HL-60 (cell line): ENCODE data around the gene SNX7.

Experiments used
- GABPA ChIP-seq: IDR thresholded peaks from 2 replicates; pipeline ENCODE4 v1.6.1; 2012; ENCODE audit warnings: low read depth
- POLR2AphosphoS5 ChIP-seq: IDR thresholded peaks from 2 replicates; pipeline ENCODE4 v1.6.1; 2012; ENCODE audit warnings: low read depth
- TF ChIP-seq, protein P1 (sequence below): IDR thresholded peaks from one replicate; pipeline ENCODE4 v1.5.1; 2011; ENCODE audit warnings: low read length, control low read depth, inconsistent platforms; ENCODE audit not compliant: insufficient read depth
- TF ChIP-seq, protein P2 (sequence below): IDR thresholded peaks from 2 replicates; pipeline ENCODE4 v1.6.1; 2012; ENCODE audit warnings: low read depth; ENCODE audit not compliant: insufficient replicate concordance

DNA sequence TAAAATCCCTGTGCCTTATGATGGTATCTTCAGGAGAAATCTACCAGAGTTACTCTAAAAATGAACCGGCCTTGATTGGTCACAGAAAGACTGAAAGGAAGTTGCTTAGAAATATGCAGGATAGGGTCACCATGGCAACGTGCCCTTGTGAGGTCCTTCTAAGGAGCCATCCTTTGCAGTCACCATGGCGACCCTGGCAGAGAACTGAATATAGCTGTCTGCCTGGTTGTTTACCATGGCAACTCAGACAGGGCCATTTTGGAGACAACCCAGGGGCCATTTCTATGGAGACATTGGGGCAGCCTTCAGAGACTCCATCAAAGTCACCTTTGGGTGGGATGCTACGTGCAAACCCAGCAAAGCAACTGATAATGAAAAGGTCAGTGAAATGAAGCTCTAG is 43.0 kb downstream of the SNX7 start:
- TF ChIP-seq, protein P1, sequence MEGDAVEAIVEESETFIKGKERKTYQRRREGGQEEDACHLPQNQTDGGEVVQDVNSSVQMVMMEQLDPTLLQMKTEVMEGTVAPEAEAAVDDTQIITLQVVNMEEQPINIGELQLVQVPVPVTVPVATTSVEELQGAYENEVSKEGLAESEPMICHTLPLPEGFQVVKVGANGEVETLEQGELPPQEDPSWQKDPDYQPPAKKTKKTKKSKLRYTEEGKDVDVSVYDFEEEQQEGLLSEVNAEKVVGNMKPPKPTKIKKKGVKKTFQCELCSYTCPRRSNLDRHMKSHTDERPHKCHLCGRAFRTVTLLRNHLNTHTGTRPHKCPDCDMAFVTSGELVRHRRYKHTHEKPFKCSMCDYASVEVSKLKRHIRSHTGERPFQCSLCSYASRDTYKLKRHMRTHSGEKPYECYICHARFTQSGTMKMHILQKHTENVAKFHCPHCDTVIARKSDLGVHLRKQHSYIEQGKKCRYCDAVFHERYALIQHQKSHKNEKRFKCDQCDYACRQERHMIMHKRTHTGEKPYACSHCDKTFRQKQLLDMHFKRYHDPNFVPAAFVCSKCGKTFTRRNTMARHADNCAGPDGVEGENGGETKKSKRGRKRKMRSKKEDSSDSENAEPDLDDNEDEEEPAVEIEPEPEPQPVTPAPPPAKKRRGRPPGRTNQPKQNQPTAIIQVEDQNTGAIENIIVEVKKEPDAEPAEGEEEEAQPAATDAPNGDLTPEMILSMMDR, result no peak
- TF ChIP-seq GABPA (no peak), POLR2AphosphoS5 (no peak)
- TF ChIP-seq, protein P2, sequence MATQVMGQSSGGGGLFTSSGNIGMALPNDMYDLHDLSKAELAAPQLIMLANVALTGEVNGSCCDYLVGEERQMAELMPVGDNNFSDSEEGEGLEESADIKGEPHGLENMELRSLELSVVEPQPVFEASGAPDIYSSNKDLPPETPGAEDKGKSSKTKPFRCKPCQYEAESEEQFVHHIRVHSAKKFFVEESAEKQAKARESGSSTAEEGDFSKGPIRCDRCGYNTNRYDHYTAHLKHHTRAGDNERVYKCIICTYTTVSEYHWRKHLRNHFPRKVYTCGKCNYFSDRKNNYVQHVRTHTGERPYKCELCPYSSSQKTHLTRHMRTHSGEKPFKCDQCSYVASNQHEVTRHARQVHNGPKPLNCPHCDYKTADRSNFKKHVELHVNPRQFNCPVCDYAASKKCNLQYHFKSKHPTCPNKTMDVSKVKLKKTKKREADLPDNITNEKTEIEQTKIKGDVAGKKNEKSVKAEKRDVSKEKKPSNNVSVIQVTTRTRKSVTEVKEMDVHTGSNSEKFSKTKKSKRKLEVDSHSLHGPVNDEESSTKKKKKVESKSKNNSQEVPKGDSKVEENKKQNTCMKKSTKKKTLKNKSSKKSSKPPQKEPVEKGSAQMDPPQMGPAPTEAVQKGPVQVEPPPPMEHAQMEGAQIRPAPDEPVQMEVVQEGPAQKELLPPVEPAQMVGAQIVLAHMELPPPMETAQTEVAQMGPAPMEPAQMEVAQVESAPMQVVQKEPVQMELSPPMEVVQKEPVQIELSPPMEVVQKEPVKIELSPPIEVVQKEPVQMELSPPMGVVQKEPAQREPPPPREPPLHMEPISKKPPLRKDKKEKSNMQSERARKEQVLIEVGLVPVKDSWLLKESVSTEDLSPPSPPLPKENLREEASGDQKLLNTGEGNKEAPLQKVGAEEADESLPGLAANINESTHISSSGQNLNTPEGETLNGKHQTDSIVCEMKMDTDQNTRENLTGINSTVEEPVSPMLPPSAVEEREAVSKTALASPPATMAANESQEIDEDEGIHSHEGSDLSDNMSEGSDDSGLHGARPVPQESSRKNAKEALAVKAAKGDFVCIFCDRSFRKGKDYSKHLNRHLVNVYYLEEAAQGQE, result no peak
